OCI-LY3 (cell line): Measurements from ENCODE around the gene UBR7.
A peak's percentile ranks its signal among the peaks of the same experiment; 100 is the strongest.

Source experiments
- H2AFZ ChIP-seq: fragments of 200-600, 300-600 bp; shearing (Covaris generic); 2 replicates; pipeline ENCODE4 v1.6.0; 2014; ENCODE audit warnings: antibody characterized with exemption, low read depth, low read length
- H3K27ac ChIP-seq: fragments of 200-600, 300-600 bp; sonication (generic); 2 replicates; pipeline ENCODE4 v1.5.1; 2014; ENCODE audit warnings: mild to moderate bottlenecking, low read length, moderate library complexity, mixed read lengths
- H3K27me3 ChIP-seq: fragments of 200-600, 300-600 bp; sonication (generic); 2 replicates; pipeline ENCODE4 v1.6.1; 2014; ENCODE audit warnings: low read depth, low read length, mixed read lengths
- H3K36me3 ChIP-seq: fragments of 200-600, 300-600 bp; sonication (generic); replicated peaks from 2 replicates; pipeline ENCODE3; 2014; ENCODE audit warnings: low read depth, low read length, mixed read lengths
- H3K4me1 ChIP-seq: fragments of 300-600, 200-600 bp; sonication (generic); 2 replicates; pipeline ENCODE4 v1.6.1; 2014; ENCODE audit warnings: low read length, mixed read lengths
- H3K4me2 ChIP-seq: fragments of 200-600, 300-600 bp; sonication (generic); 2 replicates; pipeline ENCODE4 v1.6.1; 2014; ENCODE audit warnings: low read length, mixed read lengths
- H3K4me3 ChIP-seq: fragments of 300-600, 200-600 bp; sonication (generic); 2 replicates; pipeline ENCODE4 v1.5.1; 2014; ENCODE audit warnings: antibody characterized with exemption, mild to moderate bottlenecking, low read length, moderate library complexity
- H3K79me2 ChIP-seq: fragments of 300-600, 200-600 bp; shearing (Covaris generic); 2 replicates; pipeline ENCODE4 v1.6.1; 2014; ENCODE audit warnings: mild to moderate bottlenecking, low read length, mixed read lengths
- H3K9ac ChIP-seq: fragments of 300-600, 200-600 bp; shearing (Covaris generic); 2 replicates; pipeline ENCODE4 v1.6.0; 2014; ENCODE audit warnings: mild to moderate bottlenecking, low read length, moderate library complexity
- H3K9me3 ChIP-seq: fragments of 200-600, 300-600 bp; shearing (Covaris generic); 2 replicates; pipeline ENCODE4 v1.6.1; 2014; ENCODE audit warnings: low read length, mixed read lengths; ENCODE audit not compliant: insufficient read depth
- H4K20me1 ChIP-seq: fragments of 200-600, 300-600 bp; sonication (generic); 2 replicates; pipeline ENCODE4 v1.6.1; 2016; ENCODE audit warnings: low read length, mixed read lengths; ENCODE audit not compliant: insufficient read depth
- EZH2phosphoT487 ChIP-seq: fragments of 200-600 bp; shearing (Covaris generic); IDR thresholded peaks from 2 replicates; pipeline ENCODE4 v1.6.1; 2018; ENCODE audit warnings: antibody characterized with exemption, mixed run types, low read depth
- TF ChIP-seq, protein P1 (sequence below): fragments of 200-600, 300-600 bp; sonication (generic); IDR thresholded peaks from 2 replicates; pipeline ENCODE4 v1.5.1; 2014; ENCODE audit warnings: antibody characterized with exemption, low read length, low read depth

UBR7 gene

DNA sequence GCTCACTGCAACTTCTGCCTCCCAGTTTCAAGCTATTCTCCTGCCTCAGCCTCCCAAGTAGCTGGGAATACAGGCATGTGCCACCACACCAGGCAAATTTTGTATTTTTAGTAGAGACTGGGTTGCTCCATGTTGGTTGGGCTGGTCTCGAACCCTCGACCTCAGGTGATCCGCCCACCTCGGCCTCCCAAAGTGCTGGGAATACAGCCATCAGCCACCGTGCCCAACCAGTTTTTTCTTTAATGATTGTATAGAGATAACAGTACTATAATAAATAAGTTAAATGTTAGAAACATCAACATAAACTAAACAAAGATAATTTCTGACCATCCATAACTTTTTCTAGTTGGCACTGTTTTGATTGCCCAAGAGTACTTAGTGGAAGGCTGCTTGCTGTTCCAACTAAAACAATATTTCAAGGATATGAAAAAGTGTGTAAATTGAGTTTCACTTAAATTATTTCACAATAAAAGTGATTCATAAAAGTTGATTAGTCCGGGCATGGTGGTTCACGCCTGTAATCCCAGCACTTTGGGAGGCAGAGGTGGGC, 5.8 kb upstream of the UBR7 start:
- Histone ChIP-seq H3K27me3 (no peaks in the 10 kb centered on the region), H4K20me1 (no peaks in the 10 kb centered on the region), H3K79me2 (peaks cover 39% of the 10 kb centered on the region), H3K36me3 (peaks cover 22% of the 10 kb centered on the region), H2AFZ (no peak overlapping the region), H3K9me3 (no peaks in the 10 kb centered on the region), H3K27ac (no peak overlapping the region), H3K4me2 (no peak overlapping the region), H3K9ac (no peak overlapping the region), H3K4me3 (no peak overlapping the region), H3K4me1 (peaks cover 10% of the 10 kb centered on the region)
- TF ChIP-seq, protein P1, sequence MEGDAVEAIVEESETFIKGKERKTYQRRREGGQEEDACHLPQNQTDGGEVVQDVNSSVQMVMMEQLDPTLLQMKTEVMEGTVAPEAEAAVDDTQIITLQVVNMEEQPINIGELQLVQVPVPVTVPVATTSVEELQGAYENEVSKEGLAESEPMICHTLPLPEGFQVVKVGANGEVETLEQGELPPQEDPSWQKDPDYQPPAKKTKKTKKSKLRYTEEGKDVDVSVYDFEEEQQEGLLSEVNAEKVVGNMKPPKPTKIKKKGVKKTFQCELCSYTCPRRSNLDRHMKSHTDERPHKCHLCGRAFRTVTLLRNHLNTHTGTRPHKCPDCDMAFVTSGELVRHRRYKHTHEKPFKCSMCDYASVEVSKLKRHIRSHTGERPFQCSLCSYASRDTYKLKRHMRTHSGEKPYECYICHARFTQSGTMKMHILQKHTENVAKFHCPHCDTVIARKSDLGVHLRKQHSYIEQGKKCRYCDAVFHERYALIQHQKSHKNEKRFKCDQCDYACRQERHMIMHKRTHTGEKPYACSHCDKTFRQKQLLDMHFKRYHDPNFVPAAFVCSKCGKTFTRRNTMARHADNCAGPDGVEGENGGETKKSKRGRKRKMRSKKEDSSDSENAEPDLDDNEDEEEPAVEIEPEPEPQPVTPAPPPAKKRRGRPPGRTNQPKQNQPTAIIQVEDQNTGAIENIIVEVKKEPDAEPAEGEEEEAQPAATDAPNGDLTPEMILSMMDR = no peak
- no peak for TF ChIP-seq EZH2phosphoT487

DNA sequence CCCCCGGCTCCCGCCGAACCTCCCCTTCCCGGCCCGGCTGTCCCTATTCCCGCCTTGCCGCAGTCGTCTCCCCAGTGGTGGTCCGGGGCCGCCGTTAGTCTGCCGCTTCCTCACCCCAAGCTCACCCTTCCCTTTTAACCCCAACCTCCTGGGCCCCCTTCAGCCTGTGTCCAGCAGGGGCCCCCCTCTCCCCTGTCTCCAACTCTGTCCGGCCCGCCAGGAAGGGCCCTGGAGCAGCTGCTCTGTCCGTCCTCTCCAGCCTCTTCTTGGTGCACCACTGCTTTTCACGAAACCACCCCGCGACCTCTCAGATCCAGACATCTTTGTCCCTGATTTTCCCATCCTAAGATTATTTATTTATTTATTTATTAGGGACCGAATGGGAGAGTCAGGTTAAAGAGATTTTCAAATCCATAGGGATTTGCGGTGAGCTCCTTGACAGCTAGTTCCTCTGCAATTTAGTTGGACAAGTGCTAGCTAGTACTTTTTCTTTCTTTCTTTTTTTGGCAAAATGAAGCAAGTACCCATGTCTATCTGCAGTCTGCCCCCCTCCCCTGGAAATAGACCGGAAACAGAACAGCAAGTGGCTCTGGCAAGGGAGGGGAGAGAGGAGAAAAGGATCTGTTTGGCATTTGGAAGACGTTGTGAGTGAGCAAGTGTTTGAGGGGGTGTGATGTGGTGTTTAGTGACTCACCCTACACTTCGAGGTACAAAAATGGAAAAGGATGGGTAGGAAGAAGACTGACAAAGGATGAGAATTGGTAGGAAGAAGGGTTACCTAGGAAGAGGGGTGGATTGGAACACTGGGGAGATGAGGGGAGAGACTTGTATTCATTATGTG, 632 bp downstream of the UBR7 start:
- peak overlapping the region; percentile 49; the same call in 1 of the 2 replicates for H2AFZ ChIP-seq
- TF ChIP-seq EZH2phosphoT487 = no peak
- TF ChIP-seq, protein P1 = peak; percentile 59
- H3K9me3 ChIP-seq = no peaks in the 10 kb centered on the region
- 0 out of 2 replicates have a peak, but pooled peaks cover 1% of the 10 kb centered on the region for H4K20me1 ChIP-seq
- no peaks in the 10 kb centered on the region for H3K27me3 ChIP-seq
- H3K4me2 ChIP-seq = peak overlapping the region; percentile 77
- peaks cover 40% of the 10 kb centered on the region for H3K4me1 ChIP-seq
- H3K79me2 ChIP-seq = peaks cover 62% of the 10 kb centered on the region
- H3K27ac ChIP-seq = 0 out of 2 replicates have a peak overlapping the region, but pooled peaks have one; percentile 18
- peak overlapping the region; percentile 76 for H3K9ac ChIP-seq
- peaks cover 12% of the 10 kb centered on the region for H3K36me3 ChIP-seq
- H3K4me3 ChIP-seq = peak overlapping the region; percentile 90

DNA sequence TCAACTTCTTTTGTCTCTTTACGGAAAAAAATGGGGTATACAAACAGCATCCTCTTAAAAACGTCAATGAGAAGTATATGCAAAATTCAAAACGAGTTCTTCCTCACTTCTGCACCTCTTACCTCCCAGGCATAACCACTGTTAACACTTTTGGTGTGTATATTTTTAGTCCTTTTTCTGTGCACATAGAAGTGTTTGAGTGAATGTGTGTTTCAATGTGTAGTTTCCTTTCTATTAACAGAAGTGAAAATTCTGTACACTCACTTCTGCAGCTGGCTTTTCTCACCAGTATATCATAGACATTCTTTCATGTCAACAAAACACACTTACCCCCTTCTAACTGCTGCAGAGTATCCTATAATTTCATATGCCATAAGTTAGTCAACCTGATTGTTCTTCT, 5.4 kb downstream of the UBR7 start:
- TF ChIP-seq, protein P1 = no peak
- TF ChIP-seq EZH2phosphoT487 = no peak
- Histone ChIP-seq H3K79me2 (peaks cover 18% of the 10 kb centered on the region), H3K9ac (no peak overlapping the region), H3K9me3 (no peaks in the 10 kb centered on the region), H3K27ac (peak overlapping the region; percentile 64), H3K27me3 (no peaks in the 10 kb centered on the region), H3K4me2 (peak overlapping the region; percentile 40; the same call in 1 of the 2 replicates), H3K4me3 (no peak overlapping the region), H2AFZ (no peak overlapping the region), H3K4me1 (peaks cover 33% of the 10 kb centered on the region), H3K36me3 (peaks cover 9% of the 10 kb centered on the region), H4K20me1 (0 out of 2 replicates have a peak, but pooled peaks cover 3% of the 10 kb centered on the region)

DNA sequence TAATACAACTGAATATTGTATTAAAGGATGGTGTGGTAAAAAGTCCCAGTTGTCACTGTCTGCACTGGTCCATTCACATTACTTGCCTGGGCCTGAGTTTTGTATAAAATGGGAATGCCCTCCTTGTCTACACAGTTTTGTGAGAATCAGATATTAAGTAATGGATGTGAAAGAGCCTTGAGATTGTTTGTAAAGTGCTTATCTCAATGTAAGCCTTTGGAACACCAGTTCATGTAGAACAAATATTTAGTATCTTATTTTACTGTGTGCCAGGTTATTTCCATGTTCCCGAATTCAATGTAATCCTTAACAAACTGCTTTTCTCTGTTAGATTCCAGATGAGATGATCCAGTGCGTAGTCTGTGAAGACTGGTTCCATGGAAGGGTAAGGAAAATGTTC, 7.5 kb downstream of the UBR7 start:
- H2AFZ ChIP-seq = no peak overlapping the region
- no peaks in the 10 kb centered on the region for H3K9me3 ChIP-seq
- H4K20me1 ChIP-seq = 0 out of 2 replicates have a peak, but pooled peaks cover 3% of the 10 kb centered on the region
- no peak overlapping the region for H3K4me3 ChIP-seq
- no peak overlapping the region for H3K9ac ChIP-seq
- no peaks in the 10 kb centered on the region for H3K27me3 ChIP-seq
- no peak overlapping the region for H3K27ac ChIP-seq
- H3K4me1 ChIP-seq = peaks cover 22% of the 10 kb centered on the region
- peaks cover 12% of the 10 kb centered on the region for H3K36me3 ChIP-seq
- H3K4me2 ChIP-seq = no peak overlapping the region
- no peaks in the 10 kb centered on the region for H3K79me2 ChIP-seq
- TF ChIP-seq, protein P1 = no peak
- TF ChIP-seq EZH2phosphoT487 = no peak
